Upper lobe of right lung (tissue), 1 donor: Measurements from ENCODE around the gene PRIM2. TPM values are rescaled to one million over a fixed set of nuclear protein-coding genes. Genes with fewer than 3 reads are reported as not detected.

Experiments
- microRNA-seq: library from miRNA; unstranded; fragments of <30 nt; microRNA quantifications from one replicate; pipeline ENCODE4 v1.2.0, GENCODE V29; 2020; ENCODE audit warnings: borderline microRNAs expressed
- total RNA-seq: library from RNA; stranded (reverse); fragmentation: NEBNext Ultra II Directional; extraction: Animal tissue kit (Norgen Biotek cat#: 25700); gene quantifications from one replicate; pipeline ENCODE4 v1.2.1, GENCODE V29; 2021
- donor health status: DM: no; HTN: yes; CAD: no; lungs with severe emphysema.

PRIM2 gene
- total RNA-seq, 1 donor from 2014 or later: 8.5 TPM

Small RNAs within 50 kb of the gene (microRNA-seq; reads per million reads assigned to microRNA genes)
- not detected for gene MIR548U

Other genes starting within 250 kb of the PRIM2 start
- gene ZNF451, start 227.4 kb upstream of the PRIM2 start, total RNA-seq: 56.0 TPM
- gene BAG2, start 145.3 kb upstream of the PRIM2 start, total RNA-seq: 7.1 TPM
- 13.7 TPM for gene RAB23, start 95.3 kb upstream of the PRIM2 start, total RNA-seq